ENCODE data around the gene HIGD1B. TPM values are rescaled to one million over a fixed set of nuclear protein-coding genes. Genes with fewer than 3 reads are reported as not detected.
"Not testable (repeated sequence)": the region's sequence is repeated elsewhere in the genome, so short reads cannot be mapped to it uniquely, and the experiment has no call there.

Gene HIGD1B
- total RNA-seq, 2 experiments from 2014 or later: not detected

DNA sequence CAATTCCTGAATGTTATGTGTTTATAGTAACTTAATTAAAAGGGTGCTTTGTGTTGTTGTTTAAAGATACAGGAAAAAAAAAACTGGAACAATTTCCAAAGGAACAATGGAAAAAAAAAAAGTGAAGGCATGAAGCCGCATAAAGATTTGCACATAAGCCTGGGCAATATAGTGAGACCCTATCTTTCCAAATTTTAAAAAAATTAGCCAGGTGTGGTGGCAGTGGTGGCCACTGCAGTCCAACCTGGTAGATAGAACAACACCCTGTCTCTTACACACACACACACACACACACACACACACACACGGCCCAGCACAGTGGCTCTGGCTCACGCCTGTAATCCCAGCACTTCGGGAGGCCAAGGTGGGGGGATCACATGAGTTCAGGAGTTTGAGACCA is 39.5 kb upstream of the HIGD1B start:
- H3K79me2 ChIP-seq (ENCODE audit: insufficient read depth, low read depth, low read length): no peaks in the 10 kb centered on the region
- ChIA-PET POLR2A (interaction anchor here (1.5 kb wide), 1 partner anchor 14 kb away, joined by 4 read pairs; no protein-coding TSS in a partner anchor), CTCF (ENCODE audit: unreplicated experiment) (no interaction called here)
- no peak for DNase-seq (ENCODE audit: low spot score)
- H3K4me2 ChIP-seq (ENCODE audit: low read length): no peak overlapping the region
- no peaks in the 10 kb centered on the region for H3K4me1 ChIP-seq (ENCODE audit: insufficient read depth, low read length, poor library complexity, severe bottlenecking)
- H4K20me1 ChIP-seq (ENCODE audit: insufficient read depth, low read length): no peaks in the 10 kb centered on the region
- no TSS peak for BruUV-seq (replicated peaks)
- no peaks in the 10 kb centered on the region for H3K9me2 ChIP-seq (ENCODE audit: insufficient read depth, low read length)
- TF ChIP-seq, protein P1, sequence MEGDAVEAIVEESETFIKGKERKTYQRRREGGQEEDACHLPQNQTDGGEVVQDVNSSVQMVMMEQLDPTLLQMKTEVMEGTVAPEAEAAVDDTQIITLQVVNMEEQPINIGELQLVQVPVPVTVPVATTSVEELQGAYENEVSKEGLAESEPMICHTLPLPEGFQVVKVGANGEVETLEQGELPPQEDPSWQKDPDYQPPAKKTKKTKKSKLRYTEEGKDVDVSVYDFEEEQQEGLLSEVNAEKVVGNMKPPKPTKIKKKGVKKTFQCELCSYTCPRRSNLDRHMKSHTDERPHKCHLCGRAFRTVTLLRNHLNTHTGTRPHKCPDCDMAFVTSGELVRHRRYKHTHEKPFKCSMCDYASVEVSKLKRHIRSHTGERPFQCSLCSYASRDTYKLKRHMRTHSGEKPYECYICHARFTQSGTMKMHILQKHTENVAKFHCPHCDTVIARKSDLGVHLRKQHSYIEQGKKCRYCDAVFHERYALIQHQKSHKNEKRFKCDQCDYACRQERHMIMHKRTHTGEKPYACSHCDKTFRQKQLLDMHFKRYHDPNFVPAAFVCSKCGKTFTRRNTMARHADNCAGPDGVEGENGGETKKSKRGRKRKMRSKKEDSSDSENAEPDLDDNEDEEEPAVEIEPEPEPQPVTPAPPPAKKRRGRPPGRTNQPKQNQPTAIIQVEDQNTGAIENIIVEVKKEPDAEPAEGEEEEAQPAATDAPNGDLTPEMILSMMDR (conservative IDR thresholded peaks at IDR 0.05; ENCODE audit: low read length): no peak
- no peak for TF ChIP-seq EZH2phosphoT487 (IDR thresholded peaks at IDR 0.05; ENCODE audit: borderline replicate concordance, low read depth, low read length)
- no peak overlapping the region for H3K27ac ChIP-seq (ENCODE audit: low read depth, low read length, poor library complexity, severe bottlenecking)
- intact Hi-C loops (cut with micrococcal nuclease; ENCODE audit: unreplicated experiment): no loop called here
- H3K36me3 ChIP-seq (ENCODE audit: insufficient read depth, low read length): peaks cover 37% of the 10 kb centered on the region
- no peaks in the 10 kb centered on the region for H3K9me3 ChIP-seq (ENCODE audit: low read length)
- H3K4me3 ChIP-seq (ENCODE audit: low read depth, low read length, poor library complexity, severe bottlenecking): no peak overlapping the region
- no peak overlapping the region for H2AFZ ChIP-seq (ENCODE audit: low read length)

DNA sequence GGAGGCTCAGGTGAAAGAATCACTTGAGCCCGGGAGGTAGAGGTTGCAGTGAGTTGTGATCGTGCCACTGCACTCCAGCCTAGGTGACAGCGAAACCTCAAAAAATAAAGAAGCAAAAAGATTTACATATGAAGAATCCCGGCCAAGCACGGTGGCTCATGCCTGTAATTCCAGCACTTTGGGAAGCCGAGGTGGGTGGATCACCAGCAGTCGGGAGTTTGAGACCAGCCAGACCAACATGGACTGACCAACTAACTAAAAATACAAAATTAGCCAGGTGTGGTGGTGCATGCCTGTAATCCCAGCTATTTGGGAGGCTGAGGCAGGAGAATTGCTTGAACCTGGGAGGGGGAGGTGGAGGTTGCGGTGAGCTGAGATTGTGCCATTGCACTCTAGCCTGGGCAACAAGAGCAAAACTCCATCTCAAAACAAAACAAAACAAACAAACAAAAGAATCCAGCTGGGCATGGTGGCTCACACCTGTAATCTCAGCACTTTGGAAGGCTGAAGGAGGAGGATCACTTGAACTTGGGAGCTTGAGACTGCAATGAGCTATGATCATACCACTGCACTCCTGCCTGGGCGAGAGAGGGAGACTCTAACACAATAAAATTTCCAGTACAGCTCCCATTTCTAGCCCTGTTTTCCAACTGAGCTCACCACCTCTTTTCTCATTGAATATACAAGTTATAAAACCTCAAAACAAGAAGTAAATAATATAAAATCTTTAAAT is 38.9 kb upstream of the HIGD1B start:
- H3K4me1 ChIP-seq (ENCODE audit: insufficient read depth, low read length, poor library complexity, severe bottlenecking); H3K4me3 ChIP-seq (ENCODE audit: low read depth, low read length, poor library complexity, severe bottlenecking); H2AFZ ChIP-seq (ENCODE audit: low read length); H3K27ac ChIP-seq (ENCODE audit: low read depth, low read length, poor library complexity, severe bottlenecking); CTCF ChIA-PET (ENCODE audit: unreplicated experiment); BruUV-seq (replicated peaks); H3K9me3 ChIP-seq (ENCODE audit: low read length); H4K20me1 ChIP-seq (ENCODE audit: insufficient read depth, low read length); DNase-seq (ENCODE audit: low spot score); intact Hi-C loops (cut with micrococcal nuclease; ENCODE audit: unreplicated experiment); H3K9me2 ChIP-seq (ENCODE audit: insufficient read depth, low read length); H3K4me2 ChIP-seq (ENCODE audit: low read length); H3K79me2 ChIP-seq (ENCODE audit: insufficient read depth, low read depth, low read length): not testable (repeated sequence)
- POLR2A ChIA-PET: interaction anchor here (1.5 kb wide), 1 partner anchor 14 kb away, joined by 4 read pairs; no protein-coding TSS in a partner anchor
- H3K36me3 ChIP-seq (ENCODE audit: insufficient read depth, low read length): peaks cover 31% of the 10 kb centered on the region

DNA sequence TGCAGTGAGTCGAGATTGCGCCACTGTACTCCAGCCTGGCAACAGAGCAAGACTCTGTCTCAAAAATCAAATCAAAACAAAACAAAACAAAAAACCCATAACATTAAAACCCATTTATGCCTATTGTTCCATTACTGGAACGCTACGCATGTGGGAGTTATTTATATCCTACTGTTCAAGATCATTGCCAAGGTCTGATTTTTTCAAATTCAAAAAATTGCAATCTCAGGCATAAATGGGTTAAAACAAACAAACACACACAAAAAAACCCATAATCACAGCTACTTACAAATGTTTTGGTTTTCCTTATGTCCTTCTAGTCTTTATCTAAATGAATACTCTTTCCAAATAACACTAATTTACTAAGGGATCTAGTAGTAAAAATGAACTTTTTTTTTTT is 35.4 kb upstream of the HIGD1B start:
- intact Hi-C loops (cut with micrococcal nuclease; ENCODE audit: unreplicated experiment): no loop called here
- Histone ChIP-seq H3K9me3 (ENCODE audit: low read length) (no peaks in the 10 kb centered on the region), H3K36me3 (ENCODE audit: insufficient read depth, low read length) (no peaks in the 10 kb centered on the region), H3K4me2 (ENCODE audit: low read length) (no peak overlapping the region), H3K79me2 (ENCODE audit: insufficient read depth, low read depth, low read length) (peaks cover 13% of the 10 kb centered on the region), H3K9me2 (ENCODE audit: insufficient read depth, low read length) (no peaks in the 10 kb centered on the region), H3K27ac (ENCODE audit: low read depth, low read length, poor library complexity, severe bottlenecking) (no peak overlapping the region), H3K4me3 (ENCODE audit: low read depth, low read length, poor library complexity, severe bottlenecking) (no peak overlapping the region), H4K20me1 (ENCODE audit: insufficient read depth, low read length) (0 out of 2 replicates have a peak, but pooled peaks cover 5% of the 10 kb centered on the region), H2AFZ (ENCODE audit: low read length) (no peak overlapping the region), H3K4me1 (ENCODE audit: insufficient read depth, low read length, poor library complexity, severe bottlenecking) (no peaks in the 10 kb centered on the region)
- TF ChIP-seq EZH2phosphoT487 (IDR thresholded peaks at IDR 0.05; ENCODE audit: borderline replicate concordance, low read depth, low read length): no peak
- TF ChIP-seq, protein P1 (conservative IDR thresholded peaks at IDR 0.05; ENCODE audit: low read length): no peak
- CTCF ChIA-PET (ENCODE audit: unreplicated experiment): no interaction called here
- POLR2A ChIA-PET: no interaction called here
- no TSS peak for BruUV-seq (replicated peaks)
- DNase-seq (ENCODE audit: low spot score): no peak

DNA sequence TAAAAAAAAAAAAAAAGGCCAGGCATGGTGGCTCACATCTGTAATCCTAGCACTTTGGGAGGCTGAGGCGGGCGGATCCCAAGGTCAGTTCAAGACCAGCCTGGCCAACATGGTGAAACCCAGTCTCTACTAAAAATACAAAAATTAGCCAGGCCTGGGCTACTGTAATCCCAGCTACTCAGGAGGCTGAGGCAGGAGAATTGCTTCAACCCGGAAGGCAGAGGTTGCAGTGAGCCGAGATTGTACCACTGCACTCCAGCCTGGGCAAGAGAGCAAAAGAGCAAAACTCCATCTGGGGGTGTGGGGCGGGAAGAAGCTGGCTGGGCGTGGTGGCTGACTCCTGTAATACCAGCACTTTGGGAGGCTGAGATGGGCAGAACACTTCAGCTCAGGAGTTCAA is 29.2 kb upstream of the HIGD1B start:
- CTCF ChIA-PET (ENCODE audit: unreplicated experiment): not testable (repeated sequence)
- H3K79me2 ChIP-seq (ENCODE audit: insufficient read depth, low read depth, low read length): peaks cover 30% of the 10 kb centered on the region

More for the DNA sequence above, 29.2 kb upstream of the HIGD1B start:
- H3K9me2 ChIP-seq (ENCODE audit: insufficient read depth, low read length); intact Hi-C loops (cut with micrococcal nuclease; ENCODE audit: unreplicated experiment); BruUV-seq (replicated peaks); H2AFZ ChIP-seq (ENCODE audit: low read length); H3K27ac ChIP-seq (ENCODE audit: low read depth, low read length, poor library complexity, severe bottlenecking); POLR2A ChIA-PET; H3K4me1 ChIP-seq (ENCODE audit: insufficient read depth, low read length, poor library complexity, severe bottlenecking); H4K20me1 ChIP-seq (ENCODE audit: insufficient read depth, low read length); H3K4me3 ChIP-seq (ENCODE audit: low read depth, low read length, poor library complexity, severe bottlenecking); DNase-seq (ENCODE audit: low spot score); H3K36me3 ChIP-seq (ENCODE audit: insufficient read depth, low read length); H3K9me3 ChIP-seq (ENCODE audit: low read length); H3K4me2 ChIP-seq (ENCODE audit: low read length): not testable (repeated sequence)

Measured in OCI-LY7 (cell line).